Astrocyte (in vitro differentiated cells and primary cell): ENCODE measurements around the gene COA1. TPM values are rescaled to one million over a fixed set of nuclear protein-coding genes. Genes with fewer than 3 reads are reported as not detected.

ENCODE experiments used
- DNase-seq: peaks from one replicate; pipeline ENCODE4 v3.0.0-alpha.2; 2010; ENCODE audit warnings: low read depth
- FAIRE-seq: peaks from 2 replicates; lab custom pipeline; 2011; peaks lifted over from hg19 to GRCh38; lab: Jason Lieb, UNC
- H2AFZ ChIP-seq: 2 replicates; pipeline ENCODE4 v1.6.0; 2012; ENCODE audit warnings: low read depth, low read length, inconsistent platforms
- H3K27ac ChIP-seq: 2 replicates; pipeline ENCODE4 v1.5.1; 2011; ENCODE audit warnings: low read depth, low read length, inconsistent platforms
- H3K27me3 ChIP-seq: 2 replicates; pipeline ENCODE4 v1.6.0; 2011; ENCODE audit warnings: low read length, inconsistent platforms; ENCODE audit not compliant: insufficient read depth
- H3K36me3 ChIP-seq: 2 replicates; pipeline ENCODE4 v1.5.1; 2011; ENCODE audit warnings: low read length, inconsistent platforms; ENCODE audit not compliant: insufficient read depth
- H3K4me1 ChIP-seq: 2 replicates; pipeline ENCODE4 v1.5.1; 2011; ENCODE audit warnings: low read length, inconsistent platforms; ENCODE audit not compliant: insufficient read depth
- H3K4me2 ChIP-seq: 2 replicates; pipeline ENCODE4 v1.6.0; 2012; ENCODE audit warnings: low read length, inconsistent platforms
- H3K4me3 ChIP-seq: 2 replicates; pipeline ENCODE4 v1.5.1; 2011; ENCODE audit warnings: low read depth, mild to moderate bottlenecking, low read length, inconsistent platforms; ENCODE audit not compliant: insufficient read depth
- H3K79me2 ChIP-seq: 2 replicates; pipeline ENCODE4 v1.6.0; 2012; ENCODE audit warnings: mild to moderate bottlenecking, low read length, inconsistent platforms; ENCODE audit not compliant: insufficient read depth
- H3K9ac ChIP-seq: 2 replicates; pipeline ENCODE4 v1.6.0; 2012; ENCODE audit warnings: mild to moderate bottlenecking, low read length, inconsistent platforms
- H3K9me3 ChIP-seq: 2 replicates; pipeline ENCODE4 v1.5.1; 2012; ENCODE audit warnings: low read depth, mild to moderate bottlenecking, low read length, inconsistent platforms; ENCODE audit not compliant: insufficient read depth
- H4K20me1 ChIP-seq: 2 replicates; pipeline ENCODE4 v1.6.0; 2012; ENCODE audit warnings: low read length, inconsistent platforms; ENCODE audit not compliant: insufficient read depth
- H3K27ac Mint-ChIP-seq: one replicate; pipeline ENCODE4 v1.8.0; 2021; ENCODE audit warnings: mild to moderate bottlenecking, mixed read lengths; ENCODE audit not compliant: unreplicated experiment
- H3K27me3 Mint-ChIP-seq: one replicate; pipeline ENCODE4 v1.8.0; 2021; ENCODE audit warnings: low read depth, mixed read lengths; ENCODE audit not compliant: unreplicated experiment
- H3K36me3 Mint-ChIP-seq: one replicate; pipeline ENCODE4 v1.8.0; 2021; ENCODE audit warnings: low read depth, mixed read lengths; ENCODE audit not compliant: unreplicated experiment
- H3K4me1 Mint-ChIP-seq: one replicate; pipeline ENCODE4 v1.8.0; 2021; ENCODE audit warnings: low read depth, mixed read lengths; ENCODE audit not compliant: unreplicated experiment
- H3K4me3 Mint-ChIP-seq: one replicate; pipeline ENCODE4 v1.8.0; 2021; ENCODE audit warnings: mild to moderate bottlenecking, moderate library complexity, mixed read lengths; ENCODE audit not compliant: unreplicated experiment
- H3K9me3 Mint-ChIP-seq: one replicate; pipeline ENCODE4 v1.8.0; 2021; ENCODE audit warnings: mild to moderate bottlenecking, mixed read lengths; ENCODE audit not compliant: unreplicated experiment
- CTCF ChIP-seq: IDR thresholded peaks from 2 replicates; pipeline ENCODE4 v1.5.1; 2011; ENCODE audit warnings: low read depth, mild to moderate bottlenecking, inconsistent platforms, low read length, moderate library complexity; ENCODE audit not compliant: insufficient read depth
- EZH2 ChIP-seq: IDR thresholded peaks from 2 replicates; pipeline ENCODE4 v1.6.1; 2012; ENCODE audit warnings: mild to moderate bottlenecking, low read length, inconsistent platforms; ENCODE audit not compliant: insufficient read depth
- total RNA-seq: library from RNA; stranded (reverse); gene quantifications from 2 replicates; pipeline ENCODE4 v1.2.1, GENCODE V29; 2021

Gene COA1
- total RNA-seq, 1 donor from 2014 or later: 47.0 TPM

GRCh38 chr7:43686991-43687390, 42.3 kb downstream of the COA1 start:
- H3K27me3 ChIP-seq: no peaks in the 10 kb centered on the region
- no peaks in the 10 kb centered on the region for H4K20me1 ChIP-seq
- H3K9ac ChIP-seq: no peak overlapping the region
- no peak overlapping the region for H3K27ac ChIP-seq
- H3K27ac Mint-ChIP-seq: no peak overlapping the region
- DNase-seq (peak; percentile 45), FAIRE-seq (no peak)
- no peak overlapping the region for H3K4me2 ChIP-seq
- no peaks in the 10 kb centered on the region for H3K4me1 ChIP-seq
- H3K36me3 ChIP-seq: no peaks in the 10 kb centered on the region
- H3K9me3 Mint-ChIP-seq: peaks cover 4% of the 10 kb centered on the region
- H3K79me2 ChIP-seq: peaks cover 85% of the 10 kb centered on the region
- H3K4me3 Mint-ChIP-seq: no peak overlapping the region
- H3K9me3 ChIP-seq: peaks cover 8% of the 10 kb centered on the region
- no peak for TF ChIP-seq CTCF
- TF ChIP-seq EZH2: no peak
- peaks cover 9% of the 10 kb centered on the region for H3K4me1 Mint-ChIP-seq
- H2AFZ ChIP-seq: no peak overlapping the region
- no peaks in the 10 kb centered on the region for H3K27me3 Mint-ChIP-seq
- H3K4me3 ChIP-seq: no peak overlapping the region
- no peaks in the 10 kb centered on the region for H3K36me3 Mint-ChIP-seq

- Mint-ChIP-seq H3K27me3 (no peaks in the 10 kb centered on the region), H3K27ac (no peak overlapping the region), H3K9me3 (peaks cover 4% of the 10 kb centered on the region), H3K4me3 (no peak overlapping the region), H3K4me1 (peaks cover 2% of the 10 kb centered on the region), H3K36me3 (no peaks in the 10 kb centered on the region)
- no peak overlapping the region for H3K9ac ChIP-seq
- no peak overlapping the region for H3K4me3 ChIP-seq
- H3K9me3 ChIP-seq: peaks cover 8% of the 10 kb centered on the region
- H4K20me1 ChIP-seq: no peaks in the 10 kb centered on the region
- H2AFZ ChIP-seq: no peak overlapping the region
- H3K27ac ChIP-seq: no peak overlapping the region
- H3K4me1 ChIP-seq: no peaks in the 10 kb centered on the region
- H3K36me3 ChIP-seq: no peaks in the 10 kb centered on the region
- TF ChIP-seq CTCF: no peak
- no peak for TF ChIP-seq EZH2
- no peaks in the 10 kb centered on the region for H3K27me3 ChIP-seq
- H3K79me2 ChIP-seq: peaks cover 86% of the 10 kb centered on the region
- no peak overlapping the region for H3K4me2 ChIP-seq
- DNase-seq (no peak), FAIRE-seq (no peak)
Observed at GRCh38 chr7:43680736-43681135, 48.6 kb downstream of the COA1 start.

GRCh38 chr7:43679210-43680068, 49.9 kb downstream of the COA1 start:
- Histone ChIP-seq H3K9me3 (peaks cover 5% of the 10 kb centered on the region), H3K27me3 (no peaks in the 10 kb centered on the region), H2AFZ (no peak overlapping the region), H3K79me2 (peaks cover 77% of the 10 kb centered on the region), H3K9ac (no peak overlapping the region), H4K20me1 (no peaks in the 10 kb centered on the region), H3K4me1 (peaks cover 5% of the 10 kb centered on the region), H3K4me2 (no peak overlapping the region), H3K27ac (no peak overlapping the region), H3K36me3 (no peaks in the 10 kb centered on the region), H3K4me3 (no peak overlapping the region)
- H3K9me3 Mint-ChIP-seq: peaks cover 4% of the 10 kb centered on the region
- no peak overlapping the region for H3K4me3 Mint-ChIP-seq
- peak; percentile 37 for FAIRE-seq
- H3K4me1 Mint-ChIP-seq: peaks cover 8% of the 10 kb centered on the region
- no peaks in the 10 kb centered on the region for H3K27me3 Mint-ChIP-seq
- no peak for DNase-seq
- no peak overlapping the region for H3K27ac Mint-ChIP-seq
- no peak for TF ChIP-seq EZH2
- no peak for TF ChIP-seq CTCF
- H3K36me3 Mint-ChIP-seq: no peaks in the 10 kb centered on the region
